ENCODE data around the gene ZFP14. TPM values are rescaled to one million over a fixed set of nuclear protein-coding genes. Genes with fewer than 3 reads are reported as not detected.
"Not testable (repeated sequence)": the region's sequence is repeated elsewhere in the genome, so short reads cannot be mapped to it uniquely, and the experiment has no call there.

The ZFP14 gene
- total and polyA plus RNA-seq, 9 donors = 4.5 to 9.6 (median 5.6) TPM

- not testable (repeated sequence) for H3K27me3 ChIP-seq (ENCODE audit: control insufficient read depth, insufficient read depth, low read length); H3K4me3 ChIP-seq (ENCODE audit: low read length); H3K27ac ChIP-seq (ENCODE audit: low read length); H3K36me3 ChIP-seq (ENCODE audit: control insufficient read depth, insufficient read depth, low read length); H3K9me3 ChIP-seq (replicated peaks; ENCODE audit: control insufficient read depth, low read depth, low read length); H3K4me1 ChIP-seq (ENCODE audit: control insufficient read depth, insufficient read depth, low read length); DNase-seq
- no CpG with 5 or more reads among the region's 30 CpGs for WGBS (ENCODE audit: insufficient coverage)
Observed at GRCh38 chr19:36292317-36292716, 86.7 kb downstream of the ZFP14 start.

Other genes with a start within 250 kb of the ZFP14 start
- gene CAPNS1, start 239.1 kb downstream of the ZFP14 start, total RNA-seq = 342 TPM
- 100 to 1,000 TPM; 492 to 602 (median 554) TPM for gene CAPNS1, start 239.1 kb downstream of the ZFP14 start, polyA plus RNA-seq (ENCODE audit: insufficient read depth in 1 of 8, insufficient read length in 8 of 8, low replicate concordance in 1 of 8)
- 185 TPM for gene COX7A1, start 226.8 kb downstream of the ZFP14 start, total RNA-seq
- 100 to 1,000 TPM; 215 to 391 (median 264) TPM for gene COX7A1, start 226.8 kb downstream of the ZFP14 start, polyA plus RNA-seq (ENCODE audit: insufficient read depth in 1 of 8, insufficient read length in 8 of 8, low replicate concordance in 1 of 8)
- gene ZNF565, start 164.5 kb downstream of the ZFP14 start, total RNA-seq = 8.8 TPM
- gene ZNF565, start 164.5 kb downstream of the ZFP14 start, polyA plus RNA-seq (ENCODE audit: insufficient read depth in 1 of 8, insufficient read length in 8 of 8, low replicate concordance in 1 of 8) = 1 to 10 TPM; 4.1 to 7.4 (median 5.7) TPM
- 82.0 TPM for gene ZNF146, start 164.1 kb downstream of the ZFP14 start, total RNA-seq
- 10 to 100 TPM; 49.7 to 82.3 (median 63.5) TPM for gene ZNF146, start 164.1 kb downstream of the ZFP14 start, polyA plus RNA-seq (ENCODE audit: insufficient read depth in 1 of 8, insufficient read length in 8 of 8, low replicate concordance in 1 of 8)
- 11.6 TPM for gene ZFP82, start 39.4 kb upstream of the ZFP14 start, total RNA-seq
- gene ZFP82, start 39.4 kb upstream of the ZFP14 start, polyA plus RNA-seq (ENCODE audit: insufficient read depth in 1 of 8, insufficient read length in 8 of 8, low replicate concordance in 1 of 8) = 10 to 100 TPM in 1 of 8 donors, 1 to 10 TPM in 7; 7.0 to 11.3 (median 8.7) TPM
- gene ZNF566, start 110.4 kb upstream of the ZFP14 start, total RNA-seq = 17.0 TPM
- gene ZNF566, start 110.4 kb upstream of the ZFP14 start, polyA plus RNA-seq (ENCODE audit: insufficient read depth in 1 of 8, insufficient read length in 8 of 8, low replicate concordance in 1 of 8) = 10 to 100 TPM in 2 of 8 donors, 1 to 10 TPM in 6; 7.1 to 10.7 (median 9.1) TPM
- gene ZNF260, start 149.1 kb upstream of the ZFP14 start, total RNA-seq = 15.9 TPM
- 10 to 100 TPM in 6 of 8 donors, 1 to 10 TPM in 2; 7.5 to 14.5 (median 10.8) TPM for gene ZNF260, start 149.1 kb upstream of the ZFP14 start, polyA plus RNA-seq (ENCODE audit: insufficient read depth in 1 of 8, insufficient read length in 8 of 8, low replicate concordance in 1 of 8)
- 16.8 TPM for gene ZNF529, start 194.1 kb upstream of the ZFP14 start, total RNA-seq
- 10 to 100 TPM; 10.4 to 17.7 (median 12.7) TPM for gene ZNF529, start 194.1 kb upstream of the ZFP14 start, polyA plus RNA-seq (ENCODE audit: insufficient read depth in 1 of 8, insufficient read length in 8 of 8, low replicate concordance in 1 of 8)
- gene ZNF382, start 226.1 kb upstream of the ZFP14 start, total RNA-seq = 15.3 TPM
- 10 to 100 TPM in 2 of 8 donors, 1 to 10 TPM in 6; 5.1 to 11.5 (median 8.0) TPM for gene ZNF382, start 226.1 kb upstream of the ZFP14 start, polyA plus RNA-seq (ENCODE audit: insufficient read depth in 1 of 8, insufficient read length in 8 of 8, low replicate concordance in 1 of 8)

All from muscle of leg (tissue), 11 donors.